Neural progenitor cell (in vitro differentiated cells): ENCODE measurements around the gene NUAK1.

Experiments used
- CTCF ChIP-seq: fragments of 200-600 bp; sonication (generic); IDR thresholded peaks from 2 replicates; pipeline ENCODE4 v1.5.1; 2017; ENCODE audit warnings: antibody characterized with exemption, mild to moderate bottlenecking
- EZH2 ChIP-seq: fragments of 200-600 bp; sonication (generic); IDR thresholded peaks from 2 replicates; pipeline ENCODE4 v1.6.1; 2017; ENCODE audit warnings: antibody characterized with exemption, mild to moderate bottlenecking, moderate library complexity

- TF ChIP-seq CTCF, result no peak
- TF ChIP-seq EZH2, result no peak
Measured at GRCh38 chr12:106141003-106141402, 2.2 kb upstream of the NUAK1 start.
